ENCODE measurements around the gene IQSEC3. TPM values are rescaled to one million over a fixed set of nuclear protein-coding genes. Genes with fewer than 3 reads are reported as not detected.

IQSEC3 gene
- total and polyA plus RNA-seq, 2 of the 13 experiments (the other 11 are each of a cell fraction or from before 2014, with no cell fraction given), result not detected

GRCh38 chr12:153080-153746 lies 86.6 kb downstream of the IQSEC3 start (continued):
- TF ChIP-seq HNF1B (CRISPR knock-in tag; IDR thresholded peaks at IDR 0.05), result no peak
- TF ChIP-seq THAP7 (CRISPR knock-in tag; IDR thresholded peaks at IDR 0.05), result no peak
- TF ChIP-seq NFYC (CRISPR knock-in tag; IDR thresholded peaks at IDR 0.05), result no peak
- TF ChIP-seq KDM4B (CRISPR knock-in tag; IDR thresholded peaks at IDR 0.05), result no peak
- no peak for TF ChIP-seq ZNF572 (CRISPR knock-in tag; IDR thresholded peaks at IDR 0.05)
- no peak for TF ChIP-seq GTF2F1 (IDR thresholded peaks at IDR 0.05; ENCODE audit: low read length)
- peak; percentile 41 for TF ChIP-seq HNF4A (CRISPR knock-in tag; IDR thresholded peaks at IDR 0.05)
- TF ChIP-seq NAIF1 (CRISPR knock-in tag; IDR thresholded peaks at IDR 0.05; ENCODE audit: borderline replicate concordance), result no peak
- TF ChIP-seq ZNF224 (CRISPR knock-in tag; IDR thresholded peaks at IDR 0.05), result no peak
- 0 out of 2 replicates have a peak, but pooled peaks have one; percentile 5 for TF ChIP-seq USF2 (IDR thresholded peaks at IDR 0.05; ENCODE audit: low read depth, low read length)
- no peak for TF ChIP-seq USF2 (CRISPR knock-in tag; IDR thresholded peaks at IDR 0.05; ENCODE audit: borderline replicate concordance)
- no peak for TF ChIP-seq GTF3A (CRISPR knock-in tag; conservative IDR thresholded peaks at IDR 0.05)
- TF ChIP-seq ZFP36 (IDR thresholded peaks at IDR 0.05; ENCODE audit: borderline replicate concordance, low read depth, low read length, partially characterized antibody), result no peak
- no peak for TF ChIP-seq ZHX1 (CRISPR knock-in tag; IDR thresholded peaks at IDR 0.05; ENCODE audit: low read depth)
- no peak for TF ChIP-seq KLF11 (CRISPR knock-in tag; IDR thresholded peaks at IDR 0.05)
- no peak for TF ChIP-seq FOXO1 (CRISPR knock-in tag; IDR thresholded peaks at IDR 0.05)
- no peak for TF ChIP-seq DBP (CRISPR knock-in tag; IDR thresholded peaks at IDR 0.05; ENCODE audit: not compliant biosample characterization)
- TF ChIP-seq ZNF703 (CRISPR knock-in tag; IDR thresholded peaks at IDR 0.05; ENCODE audit: borderline replicate concordance), result no peak
- no peak for TF ChIP-seq ZNF747 (CRISPR knock-in tag; IDR thresholded peaks at IDR 0.05; ENCODE audit: borderline replicate concordance)
- no peak for TF ChIP-seq PCBP1 (IDR thresholded peaks at IDR 0.05; ENCODE audit: borderline replicate concordance, low read depth, low read length)
- peak; percentile 48; the same call in 1 of the 2 replicates for TF ChIP-seq ZNF580 (CRISPR knock-in tag; IDR thresholded peaks at IDR 0.05; ENCODE audit: borderline replicate concordance, low read depth)
- TF ChIP-seq BHLHE40 (IDR thresholded peaks at IDR 0.05; ENCODE audit: low read length), result peak; percentile 59
